GM12873 (cell line): ENCODE results near the gene HTR2C.

ENCODE experiments used
- TF ChIP-seq, protein P1 (sequence below): IDR thresholded peaks from 2 replicates; pipeline ENCODE4 v1.5.1; 2012; ENCODE audit warnings: low read depth, mild to moderate bottlenecking, moderate library complexity, low read length, control low read depth; ENCODE audit not compliant: insufficient read depth; ENCODE audit errors: missing control alignments

HTR2C gene

DNA sequence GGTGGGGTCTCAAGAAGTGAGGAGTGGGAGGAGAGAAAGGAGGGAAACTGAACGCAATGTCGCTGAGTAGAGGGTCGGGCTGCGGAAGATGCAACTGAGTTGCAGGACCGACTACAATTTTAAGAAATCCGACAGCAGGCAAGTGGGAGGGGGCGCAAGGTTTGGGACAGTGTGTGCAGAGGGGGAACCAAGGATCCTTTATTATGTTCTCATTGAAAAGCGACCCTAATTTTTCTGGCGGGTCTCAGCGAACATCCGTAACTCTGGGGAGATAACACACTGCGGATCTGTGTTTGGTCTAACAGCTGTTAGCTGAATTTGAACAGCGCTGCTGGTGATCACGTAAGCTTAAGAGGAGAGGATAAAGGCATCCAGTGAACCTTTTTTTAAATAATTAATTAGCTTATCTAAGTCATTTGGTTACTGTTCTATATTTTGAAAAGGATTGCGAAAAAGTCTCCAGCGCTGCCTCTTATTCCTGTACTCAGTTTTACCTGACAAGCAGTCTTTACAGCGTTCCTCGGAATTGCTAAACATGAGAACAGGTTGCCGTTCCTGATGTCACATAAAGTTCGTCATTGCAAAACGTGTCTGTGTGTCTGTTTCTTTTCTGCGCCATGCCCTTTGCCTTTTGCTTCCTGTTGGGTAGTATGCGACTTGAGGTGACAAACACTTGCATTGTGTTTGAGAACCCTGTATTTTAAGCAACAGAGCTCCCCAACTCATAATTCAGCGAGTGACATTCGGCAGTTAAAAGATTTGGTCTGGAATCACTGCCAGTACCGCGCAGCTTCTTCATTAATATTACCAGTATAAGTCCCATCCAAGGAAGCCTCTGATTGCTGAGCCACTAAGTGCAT, 1.3 kb downstream of the HTR2C start:
- TF ChIP-seq, protein P1, sequence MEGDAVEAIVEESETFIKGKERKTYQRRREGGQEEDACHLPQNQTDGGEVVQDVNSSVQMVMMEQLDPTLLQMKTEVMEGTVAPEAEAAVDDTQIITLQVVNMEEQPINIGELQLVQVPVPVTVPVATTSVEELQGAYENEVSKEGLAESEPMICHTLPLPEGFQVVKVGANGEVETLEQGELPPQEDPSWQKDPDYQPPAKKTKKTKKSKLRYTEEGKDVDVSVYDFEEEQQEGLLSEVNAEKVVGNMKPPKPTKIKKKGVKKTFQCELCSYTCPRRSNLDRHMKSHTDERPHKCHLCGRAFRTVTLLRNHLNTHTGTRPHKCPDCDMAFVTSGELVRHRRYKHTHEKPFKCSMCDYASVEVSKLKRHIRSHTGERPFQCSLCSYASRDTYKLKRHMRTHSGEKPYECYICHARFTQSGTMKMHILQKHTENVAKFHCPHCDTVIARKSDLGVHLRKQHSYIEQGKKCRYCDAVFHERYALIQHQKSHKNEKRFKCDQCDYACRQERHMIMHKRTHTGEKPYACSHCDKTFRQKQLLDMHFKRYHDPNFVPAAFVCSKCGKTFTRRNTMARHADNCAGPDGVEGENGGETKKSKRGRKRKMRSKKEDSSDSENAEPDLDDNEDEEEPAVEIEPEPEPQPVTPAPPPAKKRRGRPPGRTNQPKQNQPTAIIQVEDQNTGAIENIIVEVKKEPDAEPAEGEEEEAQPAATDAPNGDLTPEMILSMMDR, result no peak

DNA sequence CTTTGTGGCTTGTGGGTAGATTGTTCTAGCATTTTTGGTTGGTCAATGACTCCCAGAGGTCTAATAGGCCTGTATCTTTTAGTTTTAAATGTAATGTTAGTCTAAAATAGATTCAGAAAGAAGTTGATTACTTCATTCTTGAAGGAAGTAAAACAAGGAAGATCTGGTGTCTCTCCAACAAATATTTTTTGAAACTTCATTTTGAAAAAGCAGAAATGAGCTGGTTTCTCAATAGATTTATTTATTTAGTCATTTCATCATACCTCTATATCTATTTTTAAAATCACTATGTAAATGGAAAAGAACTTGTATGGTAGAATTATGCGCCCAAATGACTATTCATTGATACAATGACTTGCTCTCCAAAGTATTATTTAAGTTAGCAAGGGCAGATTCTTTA, 7.2 kb downstream of the HTR2C start:
- TF ChIP-seq, protein P1, result no peak

DNA sequence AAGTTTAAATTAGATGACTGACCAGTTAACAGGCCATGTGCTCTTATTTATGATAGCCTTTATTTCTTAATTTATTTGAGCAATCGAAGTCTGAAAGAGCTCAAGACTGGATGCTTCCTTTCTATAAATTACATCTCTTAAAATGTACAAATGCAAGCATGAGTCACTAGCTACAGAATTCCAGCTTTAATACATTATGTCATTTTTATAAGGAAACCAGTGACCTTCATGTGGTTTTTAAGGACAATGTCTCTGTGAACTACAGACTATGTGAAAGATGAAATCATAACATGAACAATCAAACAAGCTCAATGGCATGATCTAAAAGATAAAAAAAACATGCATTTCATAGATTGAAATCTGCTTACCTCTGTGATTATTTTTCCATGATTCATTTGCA, 15.4 kb downstream of the HTR2C start:
- TF ChIP-seq, protein P1, result no peak

DNA sequence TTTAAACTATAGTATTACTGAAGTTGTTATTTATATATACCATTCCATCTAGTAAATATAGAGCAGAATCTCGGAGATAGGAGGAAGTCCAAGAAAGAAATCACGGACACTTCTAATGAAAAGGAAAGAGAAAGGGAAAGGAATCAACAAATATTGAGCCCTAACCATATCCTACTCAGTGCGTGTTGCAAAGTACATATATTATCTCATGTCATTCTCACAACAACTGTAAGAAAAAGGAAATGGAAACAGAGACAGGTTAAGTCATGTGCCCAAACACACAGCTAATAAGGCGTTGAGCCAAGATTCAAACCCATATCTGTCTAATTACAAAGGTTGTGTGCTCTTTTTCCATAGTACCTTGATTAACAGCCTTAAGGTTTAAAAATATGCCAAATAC, 16.0 kb downstream of the HTR2C start:
- TF ChIP-seq, protein P1, result no peak

DNA sequence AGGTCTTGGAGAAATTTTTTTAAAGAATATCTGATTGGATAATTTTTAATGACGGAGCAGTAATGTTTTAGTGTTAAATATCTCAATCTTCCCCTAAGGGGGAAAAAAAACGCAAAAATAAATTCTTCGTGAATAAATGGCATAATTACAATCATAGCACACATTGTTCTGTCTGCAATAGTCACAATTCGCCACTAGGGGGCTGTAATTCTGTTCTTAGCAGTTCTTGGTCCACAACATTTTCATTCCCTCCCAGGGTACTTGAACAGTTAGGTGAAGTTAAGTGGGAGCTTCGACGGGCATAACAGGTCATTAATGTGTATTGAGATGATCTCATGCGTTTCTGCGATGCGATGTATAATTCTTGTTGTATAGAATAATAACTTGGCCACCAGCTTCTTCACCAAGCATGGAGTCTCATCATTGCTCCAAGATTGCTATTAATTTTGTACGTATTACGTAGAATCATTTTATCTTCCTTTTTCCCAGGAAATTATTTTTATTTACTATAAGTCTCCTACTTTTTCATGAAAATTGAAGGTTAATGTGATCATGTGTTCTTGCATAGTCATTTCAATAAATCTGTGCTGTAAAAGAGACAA, 27.2 kb downstream of the HTR2C start:
- TF ChIP-seq, protein P1, result peak; percentile 81

DNA sequence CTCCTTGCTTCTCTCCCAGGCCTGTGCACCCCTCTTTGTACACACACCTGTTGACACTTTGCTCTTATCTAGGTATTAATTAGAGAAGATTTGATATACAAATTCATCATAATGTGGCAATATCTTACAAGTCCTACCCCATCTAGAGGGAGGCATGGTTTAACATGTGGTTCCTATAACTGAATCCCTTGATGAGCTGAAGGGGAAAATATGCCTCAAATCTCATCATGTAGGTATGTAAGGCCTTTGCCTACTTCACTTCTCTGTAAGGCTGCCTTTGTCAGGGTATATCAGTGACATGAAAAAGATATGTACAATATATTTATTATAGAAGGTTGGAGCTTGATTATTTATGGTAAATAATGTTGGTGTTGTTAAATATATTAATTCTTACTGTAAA, 31.9 kb downstream of the HTR2C start:
- TF ChIP-seq, protein P1, result no peak

DNA sequence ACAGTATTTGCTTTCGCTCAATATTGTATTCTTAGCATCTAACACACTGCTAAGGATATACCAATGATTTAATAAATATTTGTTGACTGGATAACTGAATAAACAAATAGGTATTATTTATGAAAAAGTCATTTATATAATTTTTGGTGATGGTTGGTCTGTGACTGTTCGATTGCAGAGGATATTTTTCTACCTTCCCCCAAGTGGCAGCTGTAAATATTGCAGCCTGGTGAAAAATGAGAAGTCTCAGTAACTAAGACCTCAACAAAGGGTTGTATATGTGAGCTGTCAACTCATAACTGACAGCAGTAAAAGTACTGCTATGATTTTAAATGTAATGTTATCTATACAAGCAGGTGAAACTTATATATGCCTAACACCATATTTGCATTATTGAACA, 36.0 kb downstream of the HTR2C start:
- TF ChIP-seq, protein P1, result peak; percentile 57
